HG03025 (cell line): ENCODE data around the gene NEIL3.

Source experiments
- ATAC-seq: cut with Tn5 transposase; IDR thresholded peaks from one replicate; pipeline ENCODE4 v1.9.1; 2021; ENCODE audit warnings: mild to moderate bottlenecking, moderate library complexity; ENCODE audit not compliant: unreplicated experiment, low FRiP score

NEIL3 gene, protein sequence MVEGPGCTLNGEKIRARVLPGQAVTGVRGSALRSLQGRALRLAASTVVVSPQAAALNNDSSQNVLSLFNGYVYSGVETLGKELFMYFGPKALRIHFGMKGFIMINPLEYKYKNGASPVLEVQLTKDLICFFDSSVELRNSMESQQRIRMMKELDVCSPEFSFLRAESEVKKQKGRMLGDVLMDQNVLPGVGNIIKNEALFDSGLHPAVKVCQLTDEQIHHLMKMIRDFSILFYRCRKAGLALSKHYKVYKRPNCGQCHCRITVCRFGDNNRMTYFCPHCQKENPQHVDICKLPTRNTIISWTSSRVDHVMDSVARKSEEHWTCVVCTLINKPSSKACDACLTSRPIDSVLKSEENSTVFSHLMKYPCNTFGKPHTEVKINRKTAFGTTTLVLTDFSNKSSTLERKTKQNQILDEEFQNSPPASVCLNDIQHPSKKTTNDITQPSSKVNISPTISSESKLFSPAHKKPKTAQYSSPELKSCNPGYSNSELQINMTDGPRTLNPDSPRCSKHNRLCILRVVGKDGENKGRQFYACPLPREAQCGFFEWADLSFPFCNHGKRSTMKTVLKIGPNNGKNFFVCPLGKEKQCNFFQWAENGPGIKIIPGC

DNA sequence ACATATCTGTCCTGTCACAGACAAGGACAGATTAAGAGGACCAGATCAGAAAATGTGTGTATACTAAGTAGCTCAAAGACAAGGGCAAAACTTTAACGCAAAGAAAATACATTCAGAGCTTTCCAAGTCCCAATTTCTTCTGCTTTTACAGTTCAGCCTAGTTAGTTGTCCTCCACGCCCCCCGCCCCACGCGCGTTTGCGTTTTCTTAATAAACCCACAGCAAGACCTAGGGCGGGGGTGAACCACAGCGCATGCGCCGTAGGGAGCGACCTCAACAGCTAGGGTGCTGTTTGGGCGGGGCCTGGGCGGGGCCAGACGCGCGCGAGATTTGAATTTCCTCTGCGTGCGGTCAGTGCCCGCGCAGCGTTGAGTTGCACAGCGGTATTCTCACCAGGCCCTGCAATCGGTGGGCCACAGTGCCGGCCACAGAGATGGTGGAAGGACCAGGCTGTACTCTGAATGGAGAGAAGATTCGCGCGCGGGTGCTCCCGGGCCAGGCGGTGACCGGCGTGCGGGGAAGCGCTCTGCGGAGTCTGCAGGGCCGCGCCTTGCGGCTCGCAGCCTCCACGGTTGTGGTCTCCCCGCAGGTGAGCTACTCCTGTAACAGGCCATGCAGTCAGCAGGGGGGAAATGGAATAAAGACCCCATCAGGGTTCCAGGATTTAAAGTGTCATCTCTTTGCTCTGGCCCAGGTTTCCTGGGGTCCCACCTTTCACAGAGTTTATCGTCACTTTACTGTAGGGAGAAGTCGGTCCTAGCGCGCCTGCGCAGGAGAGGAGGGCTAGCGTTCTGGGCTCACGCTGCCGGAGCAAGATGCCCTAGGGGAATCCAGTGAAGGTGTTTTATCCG lies at the start of gene NEIL3:
NEIL3 (plus strand) TSS at position 353 of the 850 bp plus-strand sequence; CDS start at position 433, 80 bp downstream.
- ATAC-seq: peak; percentile 88

DNA sequence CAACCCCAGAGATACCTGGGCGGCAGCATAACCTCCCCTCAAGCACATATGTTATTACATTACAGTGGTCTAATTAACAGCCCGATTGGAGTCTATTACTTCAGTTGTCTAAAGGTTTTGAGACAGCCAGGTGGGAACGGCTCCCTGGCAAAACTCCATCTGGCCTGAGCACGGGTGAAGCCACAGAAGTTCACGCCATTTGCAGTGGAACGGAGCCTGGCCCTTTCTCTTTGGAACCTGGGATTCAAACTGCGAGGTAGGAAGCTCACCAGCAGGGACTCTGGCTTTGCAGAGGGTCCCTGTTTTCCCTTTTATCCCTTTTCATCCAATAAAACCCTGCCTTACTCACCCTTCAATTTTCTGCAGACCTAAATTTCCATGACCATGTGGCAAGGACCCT lies 45.9 kb upstream of the NEIL3 start:
- ATAC-seq: no peak

DNA sequence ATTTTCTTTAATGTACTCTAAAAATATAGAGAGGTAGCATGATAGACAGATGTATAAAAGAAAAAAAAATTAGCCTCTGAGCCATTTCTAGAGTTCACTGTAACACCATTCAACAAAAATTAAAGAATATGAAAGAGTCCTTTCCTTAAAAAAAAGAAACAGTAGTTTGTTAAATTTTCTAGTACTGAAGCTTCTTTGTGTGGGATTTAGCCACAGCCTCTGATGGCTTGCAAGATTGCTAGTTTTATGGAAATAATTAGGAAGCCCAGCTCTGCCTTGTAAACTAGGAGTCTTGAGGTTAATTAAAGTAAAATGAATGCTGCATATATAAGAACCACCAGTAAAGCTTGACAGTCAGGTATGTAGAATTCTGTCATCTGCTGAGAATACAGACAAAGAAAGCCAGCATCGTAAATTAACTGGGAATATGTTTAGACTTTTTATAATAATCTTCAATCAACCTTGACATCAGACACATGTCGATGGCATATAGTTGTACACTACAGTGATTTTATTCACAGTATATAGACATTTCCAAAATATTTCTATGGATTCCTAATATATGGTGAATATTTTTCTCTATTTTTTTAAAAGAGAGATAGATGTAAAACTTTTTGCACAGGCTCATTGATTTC lies 44.8 kb upstream of the NEIL3 start:
- ATAC-seq: no peak

DNA sequence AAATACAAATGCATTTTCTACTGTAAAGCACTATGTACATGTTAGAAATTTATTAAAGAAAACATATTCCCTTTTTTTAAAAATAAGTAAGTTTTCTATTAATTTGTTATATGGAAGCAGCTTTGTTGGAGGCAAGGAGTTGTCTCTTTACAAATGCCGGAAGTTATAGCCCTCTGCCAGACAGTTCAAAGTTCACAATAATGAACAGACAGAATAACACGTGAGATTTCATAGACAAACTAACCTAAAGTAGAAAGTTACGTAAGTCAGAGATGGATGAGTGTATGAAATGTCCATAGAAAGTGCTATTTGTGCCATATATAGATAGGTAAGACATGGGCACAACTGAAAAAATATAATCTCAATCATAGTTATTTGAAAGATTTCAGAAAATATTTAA lies 43.9 kb upstream of the NEIL3 start:
- ATAC-seq: no peak

DNA sequence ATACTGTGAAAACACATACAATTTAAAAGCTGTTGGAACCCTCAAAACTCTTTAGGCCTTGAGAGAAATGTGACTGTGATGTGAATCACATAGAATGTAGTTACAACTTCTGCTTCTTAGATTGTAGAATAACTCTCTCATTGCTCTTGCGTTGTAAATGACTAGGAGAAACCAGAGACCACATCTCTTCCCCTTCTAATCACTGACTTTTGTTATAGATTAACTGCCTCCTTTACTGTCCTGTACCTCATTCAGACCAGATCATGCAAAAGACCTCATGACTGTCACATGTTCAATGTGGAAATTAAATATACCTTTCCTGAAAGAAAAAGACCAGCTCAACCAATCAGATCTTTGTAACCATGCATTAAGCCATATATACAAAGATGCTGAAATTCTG lies 43.2 kb upstream of the NEIL3 start:
- no peak for ATAC-seq

DNA sequence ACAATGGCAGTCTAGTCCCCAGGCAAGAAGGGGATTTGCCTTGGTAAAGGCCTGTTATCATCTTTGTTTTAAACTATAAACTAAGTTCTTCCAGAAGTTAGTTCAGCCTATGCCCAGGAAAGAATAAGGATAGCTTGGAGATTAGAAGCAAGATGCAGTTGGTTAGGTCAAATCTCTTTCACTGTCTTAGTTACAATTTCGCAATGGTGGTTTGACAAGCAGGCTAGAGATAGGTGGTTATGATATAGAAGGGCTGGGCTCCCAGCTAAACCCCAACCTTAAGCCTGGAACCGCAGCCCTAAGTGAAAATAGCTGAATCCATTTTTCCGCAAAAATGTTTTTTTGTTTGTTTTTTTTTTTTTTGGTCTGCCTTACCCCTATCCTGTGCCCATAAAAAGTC lies 41.8 kb upstream of the NEIL3 start:
- no peak for ATAC-seq

DNA sequence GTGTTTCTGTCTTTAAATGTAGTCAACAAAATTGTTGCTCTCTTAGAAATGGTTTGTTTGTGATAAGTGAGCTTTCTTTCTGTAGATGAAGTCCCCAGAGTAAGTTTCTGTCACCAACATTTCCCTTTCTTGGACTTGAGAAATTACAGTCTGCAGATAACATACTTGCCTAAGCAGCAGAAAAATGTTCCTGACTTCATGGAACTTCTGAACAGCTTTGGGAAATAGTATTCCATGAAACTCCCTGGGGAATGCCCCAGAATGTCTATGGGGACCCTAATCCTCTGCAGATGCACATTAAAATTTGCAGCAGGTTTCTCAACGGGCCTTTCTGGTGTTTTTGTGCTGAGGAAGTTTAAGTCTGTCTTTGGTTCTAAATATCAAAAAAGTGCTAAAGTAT lies 38.6 kb upstream of the NEIL3 start:
- ATAC-seq: no peak

DNA sequence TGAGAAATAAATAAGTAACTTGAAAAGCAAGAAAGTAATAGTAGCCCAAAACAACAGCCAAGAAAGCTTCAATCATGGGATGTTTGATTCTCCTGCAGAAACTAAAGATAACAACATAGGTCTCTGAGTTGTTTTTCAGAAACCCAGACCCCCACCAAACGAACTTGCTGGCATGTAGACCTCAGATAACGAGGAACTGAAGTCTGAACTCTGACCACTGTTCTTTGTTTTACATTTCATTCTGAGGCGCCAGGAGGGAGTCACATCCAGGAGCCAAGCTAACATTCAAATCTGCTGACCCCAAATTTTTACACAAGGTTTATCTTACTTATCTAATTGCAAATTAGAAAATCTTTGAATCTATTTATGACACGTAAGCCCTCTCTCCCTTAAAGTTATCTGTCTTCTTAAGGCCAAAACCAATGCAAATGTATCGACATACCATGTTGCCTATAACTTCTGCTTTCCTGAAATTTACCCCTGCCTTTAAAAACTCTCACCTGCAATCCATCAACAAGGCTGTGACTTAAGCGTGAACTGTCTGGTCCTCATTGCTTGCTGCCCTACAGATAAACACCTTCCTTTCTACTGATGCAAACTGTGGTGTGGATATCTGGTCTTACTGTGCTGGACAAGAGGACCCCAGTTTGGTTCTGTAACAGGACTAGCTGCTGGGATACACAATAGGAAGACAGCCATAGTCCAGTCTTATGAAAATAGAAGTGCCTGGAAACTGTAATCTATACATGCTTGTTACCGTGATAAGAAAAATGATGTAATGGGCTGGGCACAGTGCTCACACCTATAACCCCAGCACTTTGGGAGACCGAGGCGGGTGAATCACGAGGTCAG lies 37.5 kb upstream of the NEIL3 start:
- ATAC-seq: no peak

DNA sequence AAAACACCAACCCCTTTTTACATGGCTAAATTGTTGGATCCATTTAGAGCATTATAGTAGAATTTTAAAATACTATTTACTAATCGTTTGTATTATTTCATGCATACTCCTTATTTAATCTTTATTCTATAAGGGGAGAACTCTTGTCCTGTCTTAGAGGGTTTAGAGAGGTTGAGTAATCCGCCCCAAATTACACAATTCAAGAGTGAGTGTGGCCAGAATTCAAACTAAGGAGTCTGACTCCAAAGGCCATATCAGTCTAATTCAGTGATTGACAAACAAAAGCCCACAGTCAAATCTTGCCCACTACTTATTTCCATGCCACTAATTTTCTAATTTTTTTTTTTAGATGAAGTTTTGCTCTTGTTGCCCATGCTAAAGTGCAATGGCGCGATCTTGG lies 33.7 kb upstream of the NEIL3 start:
- no peak for ATAC-seq

DNA sequence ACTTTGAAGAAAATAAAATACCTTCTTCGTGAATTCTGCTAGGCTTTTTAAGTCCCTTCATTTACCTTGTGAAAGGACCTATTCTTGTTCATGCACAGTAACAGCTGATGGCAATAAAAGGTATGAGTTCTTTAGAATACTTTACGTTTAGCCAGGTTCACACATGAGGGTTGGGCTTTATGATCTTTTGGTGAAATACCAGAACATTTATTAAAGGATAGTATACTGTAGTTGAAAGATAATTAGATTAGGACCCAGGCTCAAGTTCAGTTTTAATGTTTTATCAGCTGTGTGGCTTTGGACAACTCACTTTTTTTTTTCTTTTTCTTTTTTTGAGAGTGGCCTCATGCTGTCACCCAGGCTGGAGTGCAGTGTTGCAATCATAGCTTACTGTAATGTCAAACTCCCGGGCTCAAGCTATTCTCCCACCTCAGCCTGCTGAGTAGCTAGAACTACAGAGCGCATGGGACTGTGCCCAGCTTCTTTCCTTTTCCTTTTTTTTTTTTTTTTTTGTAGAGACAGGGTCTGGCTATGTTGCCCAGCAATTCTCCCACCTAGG lies 28.2 kb upstream of the NEIL3 start:
- no peak for ATAC-seq

DNA sequence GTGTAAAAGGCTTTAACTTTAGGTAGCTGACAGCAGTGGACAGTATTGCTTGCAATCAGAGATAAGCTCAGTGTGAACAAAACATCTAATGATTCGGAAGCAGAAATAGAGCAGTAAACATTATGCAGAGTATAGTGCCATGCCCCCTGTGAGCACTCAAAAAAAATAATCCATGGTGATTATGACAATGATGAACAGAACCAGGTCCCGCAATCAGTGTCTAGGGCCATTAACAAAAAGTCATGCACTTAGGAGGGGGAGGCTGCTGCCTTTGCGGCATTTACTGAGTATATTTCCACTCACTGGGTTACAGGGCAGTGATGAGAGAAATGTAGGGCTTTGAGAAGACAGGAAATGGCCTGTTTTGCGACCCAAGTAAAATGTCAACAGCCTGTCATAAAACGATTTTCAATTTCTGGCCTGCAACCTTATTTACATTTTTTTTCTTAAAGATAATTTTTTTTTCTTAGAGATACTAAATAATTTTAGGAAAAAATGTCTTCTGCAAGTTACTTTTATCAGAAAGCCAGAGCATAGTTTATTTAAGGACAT lies 27.3 kb upstream of the NEIL3 start:
- ATAC-seq: no peak

DNA sequence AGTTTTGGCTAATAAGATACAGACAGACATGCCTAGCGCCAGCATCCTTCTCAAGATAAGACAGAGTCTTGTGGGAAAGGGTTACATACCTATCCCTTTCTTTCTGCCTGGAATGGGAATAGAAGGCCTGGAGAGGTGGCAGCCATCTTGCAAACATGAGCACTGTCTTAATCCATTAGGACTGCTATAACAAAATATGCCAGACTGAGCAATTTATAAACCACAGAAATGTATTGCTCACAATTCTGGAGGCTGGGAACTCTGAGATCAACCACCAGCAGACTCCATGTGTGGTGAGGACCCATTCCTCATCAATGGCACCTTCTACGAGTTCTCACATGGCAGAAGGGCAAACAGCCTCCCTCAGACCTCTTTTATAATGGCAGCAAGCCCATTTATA lies 26.5 kb upstream of the NEIL3 start:
- ATAC-seq: no peak

DNA sequence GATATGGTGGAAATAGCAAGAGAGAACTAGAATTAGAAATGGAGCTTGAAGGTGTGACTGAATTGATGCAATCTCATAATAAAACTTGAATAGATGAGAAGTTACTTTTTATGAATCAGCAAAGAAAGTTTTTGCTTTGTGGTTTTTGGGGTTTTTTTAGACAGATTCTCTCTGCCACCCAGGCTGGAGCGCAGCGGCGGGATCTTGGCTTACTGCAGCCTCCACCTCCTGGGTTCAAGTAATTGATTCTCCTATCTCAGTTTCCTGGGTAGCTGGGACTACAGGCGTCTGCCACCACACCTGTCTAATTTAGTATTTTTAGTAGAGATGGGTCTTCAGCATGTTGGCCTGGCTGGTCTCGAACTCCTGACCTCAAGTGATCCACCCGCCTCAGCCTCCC lies 23.7 kb upstream of the NEIL3 start:
- no peak for ATAC-seq

DNA sequence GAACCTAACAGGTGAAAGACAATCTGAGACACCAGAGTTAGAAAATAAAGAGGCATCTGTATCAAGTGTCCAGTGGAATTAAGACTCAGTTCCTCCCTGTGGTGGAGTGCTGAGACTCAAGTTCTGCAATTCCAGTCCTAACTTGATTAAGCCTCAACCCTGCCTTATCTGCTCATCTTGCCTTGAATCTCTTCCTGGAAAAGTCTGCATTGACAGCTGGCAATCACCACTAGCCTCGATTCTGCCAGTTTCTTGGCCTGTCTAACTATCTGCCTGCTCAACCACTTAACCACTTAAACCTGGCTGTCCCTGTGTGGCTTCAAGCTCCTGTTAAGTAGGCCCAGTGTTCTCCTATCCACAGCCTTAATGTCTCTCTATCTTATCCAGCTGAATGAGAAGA lies 22.4 kb upstream of the NEIL3 start:
- no peak for ATAC-seq

DNA sequence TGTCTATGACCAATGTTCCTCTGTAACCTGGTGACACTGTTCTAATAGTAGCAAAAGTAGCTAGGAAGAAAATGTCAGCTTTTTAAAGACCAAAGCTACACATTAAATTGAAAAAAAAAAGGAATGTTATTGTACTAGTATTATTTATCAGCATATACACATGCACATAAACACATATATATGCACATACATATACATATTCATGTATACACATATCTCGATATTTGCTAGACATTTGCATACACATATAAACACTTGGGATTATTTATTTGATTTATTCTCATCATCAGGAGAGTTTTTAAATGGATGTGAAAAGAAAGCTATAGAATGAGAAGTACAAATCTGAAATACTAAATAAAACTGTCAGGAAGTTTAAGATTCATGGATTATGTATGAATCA lies 21.3 kb upstream of the NEIL3 start:
- no peak for ATAC-seq

DNA sequence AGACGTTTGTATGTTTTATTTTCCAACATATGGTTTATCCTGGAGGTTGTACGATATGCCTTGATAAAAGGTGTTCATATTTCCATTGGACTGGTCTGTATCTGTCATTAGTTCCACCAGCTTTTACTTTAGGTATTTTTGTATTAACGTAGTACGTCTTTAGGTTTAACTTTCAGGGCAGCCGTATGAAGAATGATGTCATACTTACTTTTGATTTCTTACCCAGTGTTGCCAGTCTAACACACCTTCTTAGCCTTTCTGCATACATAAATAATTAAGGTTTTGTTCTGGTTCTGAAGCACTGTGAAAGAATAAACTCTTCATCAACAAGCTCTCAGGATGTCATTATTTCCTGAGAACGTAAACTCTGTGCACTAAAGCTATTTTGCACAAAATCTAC lies 18.9 kb upstream of the NEIL3 start:
- no peak for ATAC-seq

DNA sequence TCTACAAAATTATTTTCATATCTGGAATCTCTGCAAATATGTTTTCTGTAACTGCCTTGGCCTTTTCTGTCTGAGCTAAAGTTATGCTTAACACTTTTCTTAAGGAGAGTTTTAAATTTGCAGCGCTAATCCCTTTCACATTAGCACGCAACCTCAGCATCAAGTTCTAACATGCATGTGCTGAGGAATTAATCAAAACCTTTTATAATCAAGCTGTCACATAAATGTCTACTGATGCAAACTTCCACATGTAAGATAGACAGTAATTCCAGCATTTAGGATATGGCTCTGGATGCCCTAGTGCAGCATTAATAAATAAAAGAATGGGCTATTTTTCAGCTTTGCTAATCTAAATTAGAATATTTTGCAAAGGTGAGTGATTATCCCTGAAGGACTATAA lies 17.5 kb upstream of the NEIL3 start:
- ATAC-seq: no peak

DNA sequence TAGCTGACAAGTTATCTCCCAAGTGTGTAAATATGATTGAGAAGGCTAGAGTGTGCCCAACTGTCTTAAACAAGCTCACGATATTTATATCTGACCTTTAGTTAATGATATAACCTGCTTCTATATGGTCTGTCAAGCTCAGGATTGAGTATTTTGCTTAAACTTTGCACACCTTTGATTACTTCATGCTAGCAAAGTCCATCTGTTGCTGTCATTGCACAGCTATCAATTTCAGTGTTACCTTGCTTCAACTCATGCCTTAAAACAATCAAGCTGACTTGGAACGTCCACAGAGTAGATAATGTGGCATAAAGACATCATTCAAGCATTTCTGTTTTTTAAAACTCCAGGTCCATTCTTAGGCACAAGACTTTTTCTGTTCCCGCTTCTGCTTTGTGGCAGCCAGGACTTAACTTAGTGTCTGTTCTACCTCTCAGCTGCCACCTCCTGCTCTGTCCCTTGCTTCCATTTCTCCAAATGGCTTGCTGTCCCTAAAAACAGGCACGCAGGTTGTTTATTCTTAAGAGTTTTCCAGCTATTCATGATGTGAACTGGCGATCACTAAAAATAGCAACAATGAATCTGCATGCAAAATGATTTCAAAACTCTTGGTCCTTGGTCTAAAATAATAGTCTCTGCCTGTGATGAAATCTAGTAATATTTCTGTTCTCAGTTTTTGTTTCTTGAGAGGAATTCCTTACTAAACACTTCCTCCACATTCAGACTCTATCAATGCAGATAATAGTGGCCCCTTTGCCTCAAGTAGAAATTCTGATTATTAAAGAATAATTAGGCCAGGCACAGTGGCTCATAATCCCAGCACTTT lies 16.3 kb upstream of the NEIL3 start:
- no peak for ATAC-seq
